Cortex of kidney (tissue), 1 donor: ENCODE measurements around the gene TMEM182.

Experiments
- DNase-seq: peaks from one replicate; lab custom pipeline; 2025; lab: John Stamatoyannopoulos, UW

TMEM182 gene

DNA sequence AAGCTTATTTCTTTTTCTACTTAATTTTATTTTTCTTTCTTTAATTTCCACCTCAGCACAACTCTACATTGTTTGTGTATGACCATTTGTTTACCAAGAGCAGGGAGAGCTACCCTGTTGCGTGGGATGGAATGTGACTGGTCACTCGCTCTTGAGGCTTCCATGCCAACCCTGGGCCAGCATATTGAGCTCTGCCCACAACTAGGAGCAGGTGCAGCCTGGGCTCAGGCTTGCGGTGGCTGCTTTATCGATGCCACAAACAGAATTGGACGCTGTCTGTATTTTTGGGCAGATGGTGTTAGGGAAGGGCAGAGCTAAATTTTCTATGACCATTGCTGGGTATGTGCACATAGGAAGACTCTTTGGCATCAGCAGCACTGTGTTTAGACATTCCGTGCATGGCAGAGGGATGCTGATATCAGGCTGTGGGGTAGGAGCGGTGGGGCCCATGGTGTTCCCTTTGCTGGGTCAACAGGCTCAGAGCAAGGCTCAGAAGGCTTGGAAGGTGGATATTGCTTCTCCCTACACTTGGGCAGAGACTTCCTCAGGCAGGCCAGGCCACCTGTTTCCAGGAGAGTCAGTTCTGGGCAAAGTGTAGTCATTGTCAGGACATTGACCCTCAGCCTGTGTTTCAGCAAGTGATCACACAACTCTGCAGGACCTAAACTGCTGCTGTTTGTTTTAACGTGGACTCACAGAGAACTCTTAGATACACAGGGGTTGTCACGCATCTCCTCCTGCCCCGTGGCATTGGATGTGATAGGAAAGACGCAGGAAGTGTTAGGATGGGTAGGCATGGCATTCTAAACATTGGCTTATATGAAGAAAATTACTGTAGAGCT lies 40.2 kb downstream of the TMEM182 start:
- no peak for DNase-seq

DNA sequence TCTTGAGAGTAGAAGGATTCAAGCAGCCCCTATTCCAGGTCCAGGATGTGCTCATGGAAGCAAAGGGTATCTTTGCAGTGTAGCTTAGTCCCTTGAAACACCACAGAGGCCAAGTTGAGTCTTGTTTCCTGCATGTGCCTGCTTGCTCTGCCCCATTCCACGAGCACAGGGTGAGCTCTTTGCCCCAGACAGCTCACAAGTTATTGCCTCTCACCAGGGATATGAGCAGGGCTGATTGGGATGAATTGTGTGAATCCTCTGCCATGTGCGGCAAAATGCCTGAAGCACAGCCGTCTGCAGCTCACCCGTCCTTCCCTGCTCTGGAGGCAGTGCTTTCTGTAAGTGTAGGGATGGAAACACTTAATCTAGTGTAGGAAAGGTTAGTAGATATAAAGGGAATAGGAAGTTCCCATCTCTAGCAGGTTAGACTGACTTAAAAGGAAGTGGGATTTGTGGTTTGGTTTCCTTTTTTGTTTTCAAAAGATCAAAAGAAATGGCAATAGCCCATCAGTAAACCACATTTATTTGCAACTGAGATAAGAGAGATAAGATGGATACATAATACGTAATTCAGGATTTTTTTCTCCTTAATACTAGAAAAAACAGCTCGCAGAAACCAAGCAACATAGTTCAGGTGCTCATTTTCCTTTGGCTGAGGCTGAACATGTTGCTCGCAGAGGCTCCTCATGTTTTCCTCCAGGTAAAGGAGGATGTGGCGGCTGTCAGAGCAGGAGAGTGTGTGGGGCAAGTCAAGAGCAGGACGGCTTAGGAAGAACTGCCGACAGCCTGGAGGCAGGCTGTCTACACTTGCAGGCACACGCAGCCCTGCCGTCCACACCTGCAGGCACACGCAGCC lies 41.4 kb downstream of the TMEM182 start:
- DNase-seq: no peak

DNA sequence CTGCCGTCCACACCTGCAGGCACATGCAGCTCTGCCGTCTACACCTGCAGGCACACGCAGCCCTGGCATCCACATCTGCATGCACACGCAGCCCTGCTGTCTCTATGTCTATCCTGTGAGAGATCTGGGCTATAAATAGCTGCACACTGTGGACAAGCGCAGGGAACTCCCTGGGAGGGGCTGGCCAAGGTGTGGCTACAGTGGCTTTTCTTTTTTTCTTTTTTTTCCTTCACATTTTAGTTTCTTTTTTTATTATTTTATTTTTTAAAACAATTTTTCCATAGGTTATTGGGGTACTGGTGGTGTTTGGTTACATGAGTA lies 42.0 kb downstream of the TMEM182 start:
- DNase-seq: no peak

DNA sequence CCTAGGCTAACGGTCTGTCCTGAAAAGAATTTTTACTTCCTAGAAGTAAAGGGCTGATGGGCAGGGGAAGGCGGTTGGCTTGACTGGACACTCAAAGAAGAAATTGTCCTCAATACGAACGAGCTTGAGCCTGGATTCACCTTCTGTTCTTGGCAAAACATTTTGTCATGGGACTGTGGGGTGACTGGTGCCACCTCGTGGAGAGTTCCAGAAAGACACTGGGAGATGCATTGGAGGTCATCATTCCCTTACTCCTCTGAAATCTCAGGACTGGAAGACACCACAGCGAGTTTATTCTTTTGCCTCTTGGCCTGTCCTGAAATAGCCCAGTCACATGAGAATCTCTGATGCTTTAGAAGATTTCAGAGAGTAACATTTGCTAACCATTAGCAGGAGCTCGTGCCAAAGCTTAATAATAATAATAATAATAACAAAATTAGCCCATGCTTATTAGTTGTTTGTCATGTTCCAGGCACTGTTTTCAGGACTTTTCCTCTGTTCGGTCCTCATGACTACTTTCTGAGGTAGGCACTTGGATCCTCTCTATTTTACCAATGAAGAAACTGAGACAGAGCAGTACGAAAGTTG lies 44.5 kb downstream of the TMEM182 start:
- no peak for DNase-seq

DNA sequence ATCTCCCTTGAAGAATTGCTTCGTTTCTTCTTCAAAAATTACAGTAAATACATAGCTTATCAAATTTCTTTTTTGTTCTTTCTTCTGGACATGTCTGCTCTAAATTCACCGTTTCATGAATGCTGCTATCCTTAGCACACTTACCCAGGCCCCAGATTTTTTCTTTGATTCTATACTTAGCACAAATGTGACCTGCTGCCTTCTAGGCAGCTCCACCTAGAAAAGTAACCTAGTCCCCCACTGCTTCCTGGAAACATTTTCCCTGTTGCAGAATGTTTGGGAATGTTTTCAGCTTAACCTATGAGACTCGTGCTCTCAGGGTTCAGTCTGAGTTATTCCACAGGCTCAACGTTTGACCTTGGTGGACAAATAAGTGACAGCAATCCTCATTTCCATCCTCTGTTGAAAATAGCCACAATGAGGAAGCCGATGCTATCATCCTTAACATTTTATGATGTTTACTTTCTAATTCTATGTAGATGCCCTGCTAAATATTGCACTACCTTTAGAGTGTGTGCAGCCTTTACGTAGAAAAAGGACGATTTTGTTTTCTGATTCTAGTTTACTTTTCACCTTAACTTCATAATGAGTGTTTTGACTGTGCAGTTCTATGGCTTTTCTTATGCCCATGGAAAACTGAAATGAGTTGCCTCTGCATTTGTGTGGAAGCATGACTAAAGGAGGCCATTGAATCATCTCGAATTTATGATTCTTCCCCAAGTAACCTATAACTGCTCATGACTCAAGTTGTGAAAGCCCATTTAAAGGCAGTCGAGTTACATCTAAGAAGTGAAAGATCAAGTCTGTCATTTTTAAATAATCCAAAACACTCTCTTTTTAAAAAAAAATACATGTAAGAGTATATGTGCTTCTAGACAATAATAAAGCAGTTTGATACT lies 47.7 kb downstream of the TMEM182 start:
- no peak for DNase-seq

DNA sequence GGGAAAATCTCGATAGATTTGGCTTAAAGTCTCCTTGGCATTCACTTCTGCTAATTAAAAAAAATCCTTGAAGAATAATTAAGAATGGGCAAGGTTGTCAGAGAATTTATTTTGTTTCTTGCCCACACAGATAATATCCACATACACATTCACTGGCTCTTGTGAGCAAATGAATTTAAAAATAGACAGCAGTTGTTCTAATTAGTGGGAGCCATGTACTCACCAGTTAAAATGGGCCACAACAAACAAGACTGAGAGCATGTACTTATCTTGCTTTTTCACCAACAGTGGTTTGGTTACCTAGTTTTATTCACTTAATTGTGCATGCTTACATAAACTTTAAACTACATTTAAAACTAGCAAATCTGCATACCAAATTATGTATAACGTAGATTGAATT lies 53.5 kb downstream of the TMEM182 start:
- DNase-seq: no peak

DNA sequence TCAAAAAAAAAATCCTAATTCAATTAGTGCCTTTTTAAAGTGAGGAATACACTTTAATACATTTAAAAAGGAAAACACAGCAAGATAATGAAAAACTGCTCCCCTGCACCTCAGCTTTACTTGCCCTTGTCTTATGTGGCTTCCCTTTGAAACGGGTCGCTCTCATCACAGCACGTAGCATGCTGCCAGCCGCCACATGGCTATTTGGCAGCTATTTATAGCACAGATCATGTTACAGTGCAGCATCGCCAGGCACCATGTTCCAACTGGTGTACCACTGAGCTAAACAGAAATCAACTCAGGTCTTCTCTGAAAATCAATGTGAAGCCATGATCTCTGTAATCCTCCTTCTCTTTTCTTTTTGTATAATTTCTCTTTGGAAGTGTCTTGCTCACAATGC lies 65.1 kb downstream of the TMEM182 start:
- DNase-seq: no peak

DNA sequence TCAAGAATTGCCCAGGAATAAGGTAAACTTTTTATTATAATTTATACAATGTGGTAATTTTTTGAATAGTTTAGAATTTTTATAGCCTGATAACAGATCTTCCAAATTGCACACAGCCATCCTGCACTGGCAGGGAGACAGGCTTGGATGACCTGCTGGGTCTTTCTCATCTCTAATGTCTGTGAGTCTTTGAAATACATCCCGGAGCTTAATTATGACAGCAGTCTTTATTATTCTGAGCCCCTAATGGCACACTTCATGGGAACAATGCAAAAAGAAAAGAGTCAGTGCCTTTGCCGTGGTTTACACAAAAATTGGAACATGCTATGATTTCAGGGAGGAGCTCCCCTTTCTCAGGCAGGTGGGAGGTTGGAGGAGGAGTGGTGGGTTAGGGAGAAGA lies 71.0 kb downstream of the TMEM182 start:
- DNase-seq: no peak

DNA sequence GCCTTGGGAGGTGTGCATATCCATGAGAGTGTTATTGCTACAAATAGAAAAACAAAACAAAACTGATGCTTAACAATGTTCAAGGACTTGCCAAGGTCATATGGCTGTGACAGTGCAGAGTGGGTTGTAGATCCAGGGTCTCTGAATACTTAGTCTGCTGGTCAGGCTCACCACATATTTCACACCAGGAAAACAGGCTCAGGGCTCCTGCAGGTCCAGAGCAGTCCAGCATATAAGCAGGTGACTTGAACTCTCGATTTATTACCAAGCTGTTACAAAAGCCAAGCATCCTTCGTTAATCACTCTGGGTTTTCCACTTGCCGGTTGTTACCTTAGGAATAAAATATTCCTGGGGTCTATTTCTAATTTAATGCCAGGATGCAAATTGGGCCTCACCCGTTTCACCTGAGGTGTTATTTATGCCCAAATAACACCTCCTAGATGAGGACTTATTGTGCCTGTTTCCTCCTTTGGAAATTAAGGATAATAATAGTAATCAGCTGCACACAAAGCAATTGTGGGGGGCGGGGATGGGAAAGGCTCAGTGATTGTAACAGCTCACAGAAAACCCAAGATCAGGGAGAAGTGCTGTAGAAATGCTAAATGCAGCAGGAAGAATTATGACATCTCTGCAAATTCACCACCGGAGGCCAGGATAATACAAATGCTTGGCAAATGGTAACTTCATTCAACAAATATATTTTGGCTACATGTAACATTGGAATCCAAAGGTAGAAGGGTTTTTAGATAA lies 72.9 kb downstream of the TMEM182 start:
- no peak for DNase-seq

DNA sequence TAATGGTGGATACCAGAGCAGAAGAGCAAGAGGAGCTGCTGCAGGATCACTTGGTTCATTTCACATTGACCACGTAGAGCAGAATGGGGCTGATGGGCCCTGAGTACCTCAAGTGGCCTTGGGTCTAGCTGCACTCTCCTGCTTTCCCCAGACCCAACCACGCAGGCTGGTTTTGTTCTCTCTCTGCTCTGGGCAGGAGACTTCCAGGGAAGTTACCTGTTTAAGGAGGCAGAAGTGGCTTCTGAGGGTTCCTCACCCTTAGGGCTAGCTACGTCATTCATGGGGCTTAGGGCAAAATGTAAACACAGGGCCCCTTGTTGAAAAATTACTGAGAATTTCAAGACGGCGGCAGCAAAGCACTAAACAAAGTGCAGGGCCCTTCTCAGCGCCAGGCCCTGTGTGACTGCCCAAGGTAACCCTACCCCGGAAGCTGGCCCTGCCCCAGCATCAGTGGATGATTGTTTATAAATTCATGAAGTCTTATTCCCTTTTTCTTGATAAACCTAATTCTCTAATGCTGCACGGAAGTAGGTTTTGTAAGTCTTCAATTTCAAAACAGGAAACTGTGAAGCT lies 75.9 kb downstream of the TMEM182 start:
- DNase-seq: no peak

DNA sequence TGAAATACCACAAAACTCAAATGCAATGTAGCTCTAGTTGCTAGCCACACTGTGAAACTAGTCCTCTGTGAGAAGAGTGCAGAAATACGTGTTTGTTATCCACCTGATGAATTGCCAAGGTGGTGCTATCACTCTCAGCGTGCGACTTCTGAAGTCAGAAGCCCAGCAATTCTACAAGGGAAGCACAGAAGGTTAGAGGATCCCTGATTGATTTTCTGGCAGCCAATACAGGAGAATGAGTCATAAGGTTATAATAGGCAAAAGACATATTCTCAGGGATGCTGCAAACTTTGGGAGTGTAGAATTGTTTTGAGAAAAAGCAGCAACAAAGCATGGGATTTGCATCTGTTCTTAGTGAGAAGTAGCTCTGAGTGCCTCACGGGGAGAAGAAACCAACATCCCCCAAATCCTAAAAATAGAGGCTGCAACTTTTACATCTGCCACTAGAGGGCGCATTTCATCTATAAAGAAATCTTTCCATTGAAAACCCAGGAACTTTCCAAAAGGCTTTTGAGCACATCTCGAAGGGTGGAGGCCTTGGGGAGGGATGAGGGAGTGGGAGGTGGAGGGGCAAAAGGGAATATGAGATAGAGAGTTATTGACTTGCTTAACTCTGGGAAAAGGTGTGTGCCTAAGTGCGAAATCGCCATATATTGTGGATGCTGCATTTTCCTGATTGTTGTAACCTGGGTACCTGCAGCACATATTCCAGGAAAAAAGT lies 78.0 kb downstream of the TMEM182 start:
- DNase-seq: no peak

DNA sequence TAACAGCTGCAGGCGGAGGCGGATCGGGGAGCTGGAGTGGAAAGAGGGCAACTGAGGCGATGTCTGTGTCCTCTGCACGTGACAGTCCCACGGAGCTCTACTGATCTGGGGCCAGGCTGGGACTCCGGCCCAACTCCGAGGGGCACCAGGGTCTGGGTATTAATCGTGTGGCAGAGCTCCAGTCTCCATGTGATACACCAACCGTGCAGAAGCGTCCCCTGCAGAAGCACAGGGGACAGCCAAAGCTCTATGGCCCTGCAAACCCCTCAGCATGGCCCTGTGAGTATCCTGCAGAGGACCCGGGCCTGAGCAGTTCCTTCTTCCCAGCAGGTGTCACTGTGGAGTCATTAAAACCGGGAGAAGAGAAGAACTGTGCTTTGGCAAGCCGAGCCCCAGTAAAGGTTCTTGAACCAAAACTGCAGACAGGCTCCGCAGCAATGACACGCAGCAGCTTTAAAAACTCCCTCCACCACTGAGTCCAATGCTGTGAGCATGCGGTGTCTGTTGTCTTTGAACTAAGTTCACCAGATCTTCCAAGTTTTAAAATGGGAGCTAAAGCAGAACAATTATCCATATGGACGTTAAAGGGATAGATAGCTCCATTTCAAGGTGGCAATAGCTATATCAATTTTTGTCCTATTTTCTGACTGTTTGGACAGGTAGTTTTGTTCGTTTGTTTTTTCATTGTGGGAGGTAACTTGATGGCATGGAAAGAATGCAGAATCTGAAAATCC lies 79.4 kb downstream of the TMEM182 start:
- no peak for DNase-seq

DNA sequence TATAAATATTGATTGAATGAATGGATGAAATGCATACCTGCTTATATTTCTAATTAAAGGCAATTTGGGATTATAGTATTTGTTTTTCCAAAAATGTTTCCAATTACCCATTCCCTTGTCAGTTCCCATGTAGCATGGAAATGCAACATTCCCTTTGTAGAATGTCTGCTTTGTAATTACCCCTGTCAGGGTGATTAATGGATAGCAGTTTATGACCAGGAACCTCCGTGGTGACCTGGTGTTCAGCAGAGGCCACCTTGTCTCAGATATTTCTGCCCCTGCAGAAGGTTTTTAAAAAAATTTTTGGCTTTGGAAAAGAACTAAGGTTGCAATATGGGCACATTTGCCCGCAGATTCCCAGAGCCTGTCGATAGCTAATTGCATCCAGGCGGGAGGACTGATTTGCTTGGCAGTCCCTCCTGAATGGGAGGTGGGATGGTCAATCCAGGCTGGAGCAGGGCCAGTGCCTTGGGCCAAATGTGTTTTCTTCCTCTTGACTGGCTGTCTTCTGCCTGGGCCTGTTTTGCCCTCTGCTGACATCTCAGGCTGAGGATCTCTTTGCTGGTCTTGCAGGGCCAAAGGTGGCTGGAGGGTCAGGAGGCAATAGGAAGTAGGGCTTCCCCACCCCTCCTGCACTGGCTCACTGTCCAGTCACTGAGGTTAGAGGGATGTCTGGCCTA lies 82.1 kb downstream of the TMEM182 start:
- no peak for DNase-seq

DNA sequence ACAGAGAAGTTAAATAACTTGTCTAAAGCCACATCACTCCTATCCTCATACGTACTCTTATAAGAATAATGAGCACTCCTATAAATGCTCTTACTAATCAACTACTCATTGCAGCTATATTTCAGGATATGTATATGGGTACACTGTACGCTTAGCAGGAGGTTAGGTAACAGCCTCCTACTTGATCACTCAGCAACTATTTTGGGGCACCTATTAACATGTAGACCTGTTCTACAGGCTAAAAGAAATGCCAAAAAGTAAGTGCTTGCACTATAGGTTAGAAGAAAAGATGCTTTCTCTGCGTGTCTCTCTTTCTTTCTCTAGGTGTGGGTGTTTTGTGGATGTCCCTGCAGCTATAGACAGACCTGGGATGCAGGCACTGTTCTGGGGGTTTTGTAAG lies 83.1 kb downstream of the TMEM182 start:
- no peak for DNase-seq

DNA sequence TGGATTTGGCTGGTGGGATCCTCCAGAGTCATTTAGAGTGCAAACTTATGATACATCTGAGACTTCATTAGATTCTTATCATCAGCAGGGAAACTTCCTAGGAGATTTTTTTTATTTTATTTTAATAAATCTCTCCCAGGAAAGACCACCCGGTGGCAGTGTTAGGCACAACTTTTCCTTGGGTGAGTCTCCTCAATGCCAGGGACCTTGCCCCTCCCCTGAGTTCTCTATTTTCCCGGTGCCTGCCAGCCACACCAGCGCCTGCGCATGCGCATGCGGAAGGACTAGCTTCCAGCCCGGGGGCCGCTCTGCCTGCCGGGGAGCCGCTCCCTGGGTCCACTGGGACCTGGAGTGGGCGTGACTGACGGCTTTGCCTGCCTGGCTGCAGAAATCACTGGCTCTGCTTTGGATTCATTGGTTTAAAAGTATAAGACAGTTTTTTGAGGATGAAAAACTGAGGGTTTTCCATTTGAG lies 86.6 kb downstream of the TMEM182 start:
- no peak for DNase-seq

DNA sequence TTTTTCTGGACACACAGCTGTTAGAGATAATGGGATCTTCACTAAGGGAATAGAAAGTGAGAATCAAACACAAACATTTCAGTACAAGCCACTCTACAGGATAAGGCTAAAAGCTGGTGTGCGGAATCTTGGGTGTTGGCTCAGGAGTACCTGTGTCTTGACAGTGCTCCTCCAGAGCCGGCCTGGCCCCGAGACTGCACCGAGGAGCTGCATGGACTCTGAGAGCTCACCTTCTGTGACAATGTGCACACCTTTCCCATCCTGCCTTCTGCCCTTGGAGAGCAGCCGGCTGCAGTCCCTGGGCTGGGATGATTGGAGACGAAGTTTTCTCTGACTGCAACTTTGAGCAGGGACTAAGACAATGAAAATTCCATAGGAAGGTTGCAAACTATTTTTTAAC lies 89.1 kb downstream of the TMEM182 start:
- no peak for DNase-seq

DNA sequence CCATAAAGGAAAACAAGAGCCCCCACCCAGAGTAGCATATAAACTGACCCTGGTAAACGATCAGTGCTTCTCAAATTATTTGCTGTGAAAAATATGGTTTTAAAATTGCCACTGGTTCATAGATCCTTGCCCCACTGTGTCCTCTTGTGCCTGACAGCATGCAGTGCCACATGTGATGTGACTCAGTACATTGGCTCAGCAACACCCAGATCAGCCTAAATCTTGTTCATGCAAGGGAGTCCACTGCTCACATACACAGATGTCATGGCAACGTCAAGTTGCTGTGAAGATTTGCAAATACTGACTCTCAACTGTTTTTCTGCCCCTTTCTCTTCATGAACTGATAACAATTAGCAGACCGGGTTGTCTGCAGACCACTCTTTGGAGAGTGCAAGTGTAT lies 91.0 kb downstream of the TMEM182 start:
- DNase-seq: no peak
